ENCODE data around the gene PON2. TPM values are rescaled to one million over a fixed set of nuclear protein-coding genes. Genes with fewer than 3 reads are reported as not detected.
"Not testable (repeated sequence)": the region's sequence is repeated elsewhere in the genome, so short reads cannot be mapped to it uniquely, and the experiment has no call there.

Gene PON2
- total RNA-seq, 1 experiment from 2014 or later: 50.3 TPM

- Histone ChIP-seq H3K9me3 (ENCODE audit: insufficient read depth, low read depth) (no peaks in the 10 kb centered on the region), H3K27ac (no peak overlapping the region), H3K4me1 (replicated peaks; ENCODE audit: insufficient read depth) (0 out of 2 replicates have a peak, but pooled peaks cover 4% of the 10 kb centered on the region), H3K27me3 (ENCODE audit: insufficient read depth, low read depth) (no peaks in the 10 kb centered on the region), H3K79me2 (ENCODE audit: low read depth) (no peaks in the 10 kb centered on the region), H3K4me2 (no peak overlapping the region), H2AFZ (no peak overlapping the region), H3K4me3 (no peak overlapping the region), H3K36me3 (ENCODE audit: low read depth) (no peaks in the 10 kb centered on the region), H3F3A (ENCODE audit: insufficient read depth, low read depth) (no peaks in the 10 kb centered on the region), H3K9me2 (ENCODE audit: insufficient read depth) (no peaks in the 10 kb centered on the region), H4K20me1 (ENCODE audit: insufficient read depth) (no peaks in the 10 kb centered on the region)
- BruUV-seq (replicated peaks): no TSS peak
- TF ChIP-seq EZH2 (IDR thresholded peaks at IDR 0.05; ENCODE audit: low read depth) (no peak), CTCF (conservative IDR thresholded peaks at IDR 0.05) (no peak)
- DNase-seq: no peak
- POLR2A ChIA-PET (ENCODE audit: unreplicated experiment): no interaction called here
- intact Hi-C loops (cut with micrococcal nuclease; ENCODE audit: unreplicated experiment): no loop called here
- CTCF ChIA-PET: no interaction called here
Observed at GRCh38 chr7:95394370-95394769, 40.5 kb downstream of the PON2 start.

GRCh38 chr7:95391761-95392160, 43.1 kb downstream of the PON2 start:
- H2AFZ ChIP-seq: no peak overlapping the region
- no peaks in the 10 kb centered on the region for H3K9me2 ChIP-seq (ENCODE audit: insufficient read depth)
- ChIA-PET CTCF (no interaction called here), POLR2A (ENCODE audit: unreplicated experiment) (no interaction called here)
- H3K27me3 ChIP-seq (ENCODE audit: insufficient read depth, low read depth): no peaks in the 10 kb centered on the region
- TF ChIP-seq CTCF (conservative IDR thresholded peaks at IDR 0.05): no peak
- TF ChIP-seq EZH2 (IDR thresholded peaks at IDR 0.05; ENCODE audit: low read depth): no peak
- H3K79me2 ChIP-seq (ENCODE audit: low read depth): no peaks in the 10 kb centered on the region
- no peaks in the 10 kb centered on the region for H4K20me1 ChIP-seq (ENCODE audit: insufficient read depth)
- H3K4me3 ChIP-seq: no peak overlapping the region
- no TSS peak for BruUV-seq (replicated peaks)
- no peak overlapping the region for H3K4me2 ChIP-seq
- H3K36me3 ChIP-seq (ENCODE audit: low read depth): no peaks in the 10 kb centered on the region
- no peaks in the 10 kb centered on the region for H3F3A ChIP-seq (ENCODE audit: insufficient read depth, low read depth)
- no peaks in the 10 kb centered on the region for H3K9me3 ChIP-seq (ENCODE audit: insufficient read depth, low read depth)
- DNase-seq: no peak
- no peak overlapping the region for H3K27ac ChIP-seq
- 0 out of 2 replicates have a peak, but pooled peaks cover 1% of the 10 kb centered on the region for H3K4me1 ChIP-seq (replicated peaks; ENCODE audit: insufficient read depth)
- intact Hi-C loops (cut with micrococcal nuclease; ENCODE audit: unreplicated experiment): no loop called here

- Histone ChIP-seq H3K4me1 (replicated peaks; ENCODE audit: insufficient read depth) (no peaks in the 10 kb centered on the region), H3K9me3 (ENCODE audit: insufficient read depth, low read depth) (no peaks in the 10 kb centered on the region), H3K36me3 (ENCODE audit: low read depth) (no peaks in the 10 kb centered on the region), H4K20me1 (ENCODE audit: insufficient read depth) (no peaks in the 10 kb centered on the region), H3K27me3 (ENCODE audit: insufficient read depth, low read depth) (no peaks in the 10 kb centered on the region), H3K4me3 (no peak overlapping the region), H3K4me2 (no peak overlapping the region), H3K9me2 (ENCODE audit: insufficient read depth) (no peaks in the 10 kb centered on the region), H2AFZ (no peak overlapping the region), H3K27ac (no peak overlapping the region), H3F3A (ENCODE audit: insufficient read depth, low read depth) (no peaks in the 10 kb centered on the region), H3K79me2 (ENCODE audit: low read depth) (no peaks in the 10 kb centered on the region)
- no TSS peak for BruUV-seq (replicated peaks)
- DNase-seq: no peak
- intact Hi-C loops (cut with micrococcal nuclease; ENCODE audit: unreplicated experiment): no loop called here
- ChIA-PET POLR2A (ENCODE audit: unreplicated experiment) (no interaction called here), CTCF (no interaction called here)
- TF ChIP-seq EZH2 (IDR thresholded peaks at IDR 0.05; ENCODE audit: low read depth) (no peak), CTCF (conservative IDR thresholded peaks at IDR 0.05) (no peak)
Observed at GRCh38 chr7:95389516-95389915, 45.3 kb downstream of the PON2 start.

GRCh38 chr7:95379457-95379856, 55.4 kb downstream of the PON2 start:
- H3K27me3 ChIP-seq (ENCODE audit: insufficient read depth, low read depth); DNase-seq; intact Hi-C loops (cut with micrococcal nuclease; ENCODE audit: unreplicated experiment); H3K79me2 ChIP-seq (ENCODE audit: low read depth); H3K4me2 ChIP-seq; H3K4me1 ChIP-seq (replicated peaks; ENCODE audit: insufficient read depth); CTCF ChIA-PET; H4K20me1 ChIP-seq (ENCODE audit: insufficient read depth); H3K36me3 ChIP-seq (ENCODE audit: low read depth); H2AFZ ChIP-seq; BruUV-seq (replicated peaks); H3F3A ChIP-seq (ENCODE audit: insufficient read depth, low read depth); H3K9me2 ChIP-seq (ENCODE audit: insufficient read depth); H3K9me3 ChIP-seq (ENCODE audit: insufficient read depth, low read depth); H3K27ac ChIP-seq; POLR2A ChIA-PET (ENCODE audit: unreplicated experiment); H3K4me3 ChIP-seq: not testable (repeated sequence)
